ENCODE results near the gene ZBTB8A.
"Not testable (repeated sequence)": the region's sequence is repeated elsewhere in the genome, so short reads cannot be mapped to it uniquely, and the experiment has no call there.

The ZBTB8A gene

GRCh38 chr1:32503153-32503552, 36.1 kb upstream of the ZBTB8A start:
- Histone ChIP-seq H3K9me3 (ENCODE audit: control insufficient read depth in 2 of 2, low read length in 2 of 2) (no peaks in the 10 kb centered on the region), H3K9ac (ENCODE audit: low read depth in 1 of 2, low read length in 2 of 2) (no peak overlapping the region), H3K27ac (ENCODE audit: low read depth in 2 of 2, low read length in 2 of 2) (no peak overlapping the region), H3K4me3 (ENCODE audit: low read length in 2 of 2) (no peak overlapping the region), H3K27me3 (ENCODE audit: control insufficient read depth in 2 of 2, insufficient read depth in 2 of 2, low read length in 2 of 2) (no peaks in the 10 kb centered on the region), H3K36me3 (ENCODE audit: control insufficient read depth in 2 of 2, insufficient read depth in 2 of 2, low read length in 2 of 2) (no peaks in the 10 kb centered on the region), H3K4me1 (ENCODE audit: control insufficient read depth in 2 of 2, insufficient read depth in 2 of 2, low read length in 2 of 2) (no peaks in the 10 kb centered on the region)

- no peak overlapping the region for H3K9ac ChIP-seq (ENCODE audit: low read depth in 1 of 2, low read length in 2 of 2)
- no peak overlapping the region for H3K27ac ChIP-seq (ENCODE audit: low read depth in 2 of 2, low read length in 2 of 2)
- H3K36me3 ChIP-seq (ENCODE audit: control insufficient read depth in 2 of 2, insufficient read depth in 2 of 2, low read length in 2 of 2): no peaks in the 10 kb centered on the region
These were observed 32.2 kb upstream of the ZBTB8A start for GRCh38 chr1:32507021-32507420.

GRCh38 chr1:32508761-32509160, 30.5 kb upstream of the ZBTB8A start:
- H3K27ac ChIP-seq (ENCODE audit: low read depth in 2 of 2, low read length in 2 of 2): no peak overlapping the region
- H3K36me3 ChIP-seq (ENCODE audit: control insufficient read depth in 2 of 2, insufficient read depth in 2 of 2, low read length in 2 of 2): no peaks in the 10 kb centered on the region
- no peak overlapping the region for H3K4me3 ChIP-seq (ENCODE audit: low read length in 2 of 2)
- no peaks in the 10 kb centered on the region for H3K4me1 ChIP-seq (ENCODE audit: control insufficient read depth in 2 of 2, insufficient read depth in 2 of 2, low read length in 2 of 2)
- no peak overlapping the region for H3K9ac ChIP-seq (ENCODE audit: low read depth in 1 of 2, low read length in 2 of 2)
- no peaks in the 10 kb centered on the region for H3K27me3 ChIP-seq (ENCODE audit: control insufficient read depth in 2 of 2, insufficient read depth in 2 of 2, low read length in 2 of 2)
- no peaks in the 10 kb centered on the region for H3K9me3 ChIP-seq (ENCODE audit: control insufficient read depth in 2 of 2, low read length in 2 of 2)

More at GRCh38 chr1:32507021-32507420, 32.2 kb upstream of the ZBTB8A start:
- Histone ChIP-seq H3K9me3 (ENCODE audit: control insufficient read depth in 2 of 2, low read length in 2 of 2) (no peaks in the 10 kb centered on the region), H3K4me3 (ENCODE audit: low read length in 2 of 2) (no peak overlapping the region), H3K4me1 (ENCODE audit: control insufficient read depth in 2 of 2, insufficient read depth in 2 of 2, low read length in 2 of 2) (no peaks in the 10 kb centered on the region), H3K27me3 (ENCODE audit: control insufficient read depth in 2 of 2, insufficient read depth in 2 of 2, low read length in 2 of 2) (no peaks in the 10 kb centered on the region)

GRCh38 chr1:32509939-32510338, 29.3 kb upstream of the ZBTB8A start:
- no peak overlapping the region for H3K4me3 ChIP-seq (ENCODE audit: low read length in 2 of 2)
- no peaks in the 10 kb centered on the region for H3K9me3 ChIP-seq (ENCODE audit: control insufficient read depth in 2 of 2, low read length in 2 of 2)
- H3K27ac ChIP-seq (ENCODE audit: low read depth in 2 of 2, low read length in 2 of 2): no peak overlapping the region
- no peaks in the 10 kb centered on the region for H3K4me1 ChIP-seq (ENCODE audit: control insufficient read depth in 2 of 2, insufficient read depth in 2 of 2, low read length in 2 of 2)
- H3K36me3 ChIP-seq (ENCODE audit: control insufficient read depth in 2 of 2, insufficient read depth in 2 of 2, low read length in 2 of 2): no peaks in the 10 kb centered on the region
- no peak overlapping the region for H3K9ac ChIP-seq (ENCODE audit: low read depth in 1 of 2, low read length in 2 of 2)
- no peaks in the 10 kb centered on the region for H3K27me3 ChIP-seq (ENCODE audit: control insufficient read depth in 2 of 2, insufficient read depth in 2 of 2, low read length in 2 of 2)

GRCh38 chr1:32516402-32516801, 22.8 kb upstream of the ZBTB8A start:
- Histone ChIP-seq H3K4me1 (ENCODE audit: control insufficient read depth in 2 of 2, insufficient read depth in 2 of 2, low read length in 2 of 2) (no peaks in the 10 kb centered on the region), H3K4me3 (ENCODE audit: low read length in 2 of 2) (no peak overlapping the region), H3K27ac (ENCODE audit: low read depth in 2 of 2, low read length in 2 of 2) (no peak overlapping the region), H3K9ac (ENCODE audit: low read depth in 1 of 2, low read length in 2 of 2) (no peak overlapping the region), H3K36me3 (ENCODE audit: control insufficient read depth in 2 of 2, insufficient read depth in 2 of 2, low read length in 2 of 2) (no peaks in the 10 kb centered on the region), H3K27me3 (ENCODE audit: control insufficient read depth in 2 of 2, insufficient read depth in 2 of 2, low read length in 2 of 2) (no peaks in the 10 kb centered on the region), H3K9me3 (ENCODE audit: control insufficient read depth in 2 of 2, low read length in 2 of 2) (no peaks in the 10 kb centered on the region)

- no peaks in the 10 kb centered on the region for H3K9me3 ChIP-seq (ENCODE audit: control insufficient read depth in 2 of 2, low read length in 2 of 2)
- H3K27ac ChIP-seq (ENCODE audit: low read depth in 2 of 2, low read length in 2 of 2): no peak overlapping the region
- no peaks in the 10 kb centered on the region for H3K36me3 ChIP-seq (ENCODE audit: control insufficient read depth in 2 of 2, insufficient read depth in 2 of 2, low read length in 2 of 2)
- no peaks in the 10 kb centered on the region for H3K4me1 ChIP-seq (ENCODE audit: control insufficient read depth in 2 of 2, insufficient read depth in 2 of 2, low read length in 2 of 2)
- H3K9ac ChIP-seq (ENCODE audit: low read depth in 1 of 2, low read length in 2 of 2): no peak overlapping the region
- no peak overlapping the region for H3K4me3 ChIP-seq (ENCODE audit: low read length in 2 of 2)
- H3K27me3 ChIP-seq (ENCODE audit: control insufficient read depth in 2 of 2, insufficient read depth in 2 of 2, low read length in 2 of 2): no peaks in the 10 kb centered on the region
These were observed 20.3 kb upstream of the ZBTB8A start for GRCh38 chr1:32518976-32519375.

- no peak overlapping the region for H3K9ac ChIP-seq (ENCODE audit: low read depth in 1 of 2, low read length in 2 of 2)
- H3K4me3 ChIP-seq (ENCODE audit: low read length in 2 of 2): no peak overlapping the region
- no peaks in the 10 kb centered on the region for H3K36me3 ChIP-seq (ENCODE audit: control insufficient read depth in 2 of 2, insufficient read depth in 2 of 2, low read length in 2 of 2)
- H3K27ac ChIP-seq (ENCODE audit: low read depth in 2 of 2, low read length in 2 of 2): no peak overlapping the region
- H3K27me3 ChIP-seq (ENCODE audit: control insufficient read depth in 2 of 2, insufficient read depth in 2 of 2, low read length in 2 of 2): no peaks in the 10 kb centered on the region
- no peaks in the 10 kb centered on the region for H3K4me1 ChIP-seq (ENCODE audit: control insufficient read depth in 2 of 2, insufficient read depth in 2 of 2, low read length in 2 of 2)
- no peaks in the 10 kb centered on the region for H3K9me3 ChIP-seq (ENCODE audit: control insufficient read depth in 2 of 2, low read length in 2 of 2)
These were observed 18.1 kb upstream of the ZBTB8A start for GRCh38 chr1:32521165-32521564.

GRCh38 chr1:32525053-32525452, 14.2 kb upstream of the ZBTB8A start:
- H3K27ac ChIP-seq (ENCODE audit: low read depth in 2 of 2, low read length in 2 of 2): no peak overlapping the region
- no peak overlapping the region for H3K4me3 ChIP-seq (ENCODE audit: low read length in 2 of 2)
- H3K4me1 ChIP-seq (ENCODE audit: control insufficient read depth in 2 of 2, insufficient read depth in 2 of 2, low read length in 2 of 2): no peaks in the 10 kb centered on the region
- H3K36me3 ChIP-seq (ENCODE audit: control insufficient read depth in 2 of 2, insufficient read depth in 2 of 2, low read length in 2 of 2): no peaks in the 10 kb centered on the region
- no peaks in the 10 kb centered on the region for H3K9me3 ChIP-seq (ENCODE audit: control insufficient read depth in 2 of 2, low read length in 2 of 2)
- H3K9ac ChIP-seq (ENCODE audit: low read depth in 1 of 2, low read length in 2 of 2): no peak overlapping the region
- no peaks in the 10 kb centered on the region for H3K27me3 ChIP-seq (ENCODE audit: control insufficient read depth in 2 of 2, insufficient read depth in 2 of 2, low read length in 2 of 2)

- Histone ChIP-seq H3K9me3 (ENCODE audit: control insufficient read depth in 2 of 2, low read length in 2 of 2) (no peaks in the 10 kb centered on the region), H3K4me1 (ENCODE audit: control insufficient read depth in 2 of 2, insufficient read depth in 2 of 2, low read length in 2 of 2) (no peaks in the 10 kb centered on the region), H3K4me3 (ENCODE audit: low read length in 2 of 2) (no peak overlapping the region), H3K27me3 (ENCODE audit: control insufficient read depth in 2 of 2, insufficient read depth in 2 of 2, low read length in 2 of 2) (no peaks in the 10 kb centered on the region), H3K9ac (ENCODE audit: low read depth in 1 of 2, low read length in 2 of 2) (no peak overlapping the region), H3K27ac (ENCODE audit: low read depth in 2 of 2, low read length in 2 of 2) (no peak overlapping the region), H3K36me3 (ENCODE audit: control insufficient read depth in 2 of 2, insufficient read depth in 2 of 2, low read length in 2 of 2) (no peaks in the 10 kb centered on the region)
These were observed 13.4 kb upstream of the ZBTB8A start for GRCh38 chr1:32525661-32526444.

- H3K27me3 ChIP-seq (ENCODE audit: control insufficient read depth in 2 of 2, insufficient read depth in 2 of 2, low read length in 2 of 2); H3K9me3 ChIP-seq (ENCODE audit: control insufficient read depth in 2 of 2, low read length in 2 of 2); H3K4me1 ChIP-seq (ENCODE audit: control insufficient read depth in 2 of 2, insufficient read depth in 2 of 2, low read length in 2 of 2); H3K27ac ChIP-seq (ENCODE audit: low read depth in 2 of 2, low read length in 2 of 2); H3K9ac ChIP-seq (ENCODE audit: low read depth in 1 of 2, low read length in 2 of 2); H3K36me3 ChIP-seq (ENCODE audit: control insufficient read depth in 2 of 2, insufficient read depth in 2 of 2, low read length in 2 of 2); H3K4me3 ChIP-seq (ENCODE audit: low read length in 2 of 2): not testable (repeated sequence)
These were observed 10.7 kb upstream of the ZBTB8A start for GRCh38 chr1:32528550-32528949.
